GM10847 (cell line): Measurements from ENCODE around the gene RFX2.

ENCODE experiments used
- POLR2A ChIP-seq: IDR thresholded peaks from 2 replicates; pipeline ENCODE4 v1.6.1; 2011; ENCODE audit not compliant: insufficient read length; ENCODE audit errors: extremely low read depth

The RFX2 gene

DNA sequence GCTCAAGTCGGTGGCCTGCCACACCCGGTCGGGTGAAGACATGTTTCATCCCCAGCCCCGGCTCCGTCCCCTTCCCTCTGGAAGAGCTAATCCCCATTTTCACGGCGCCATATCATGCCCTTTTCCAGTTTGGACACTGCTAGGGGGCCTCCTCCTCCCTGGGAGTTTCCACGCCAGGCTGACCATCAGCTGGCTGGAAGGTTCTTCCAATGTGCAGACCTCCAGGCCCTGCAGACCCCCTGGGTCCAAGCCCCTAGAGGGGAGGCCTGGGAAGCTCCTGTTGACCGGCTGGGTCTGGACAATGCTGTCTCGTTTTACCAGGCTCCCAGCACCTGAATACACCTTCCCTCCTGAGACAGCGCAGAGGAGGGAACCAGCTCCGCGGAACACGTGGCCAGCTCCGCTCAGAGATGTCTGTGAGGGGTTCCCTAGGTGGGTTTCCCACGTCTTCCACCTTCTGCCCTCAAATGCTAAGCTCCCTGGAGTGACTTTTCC is 87.7 kb downstream of the RFX2 start:
- no peak for TF ChIP-seq POLR2A

- no peak for TF ChIP-seq POLR2A
These were observed 88.3 kb downstream of the RFX2 start for GRCh38 chr19:6021878-6022569.

GRCh38 chr19:6020972-6021805 is 89.1 kb downstream of the RFX2 start:
- TF ChIP-seq POLR2A: no peak

DNA sequence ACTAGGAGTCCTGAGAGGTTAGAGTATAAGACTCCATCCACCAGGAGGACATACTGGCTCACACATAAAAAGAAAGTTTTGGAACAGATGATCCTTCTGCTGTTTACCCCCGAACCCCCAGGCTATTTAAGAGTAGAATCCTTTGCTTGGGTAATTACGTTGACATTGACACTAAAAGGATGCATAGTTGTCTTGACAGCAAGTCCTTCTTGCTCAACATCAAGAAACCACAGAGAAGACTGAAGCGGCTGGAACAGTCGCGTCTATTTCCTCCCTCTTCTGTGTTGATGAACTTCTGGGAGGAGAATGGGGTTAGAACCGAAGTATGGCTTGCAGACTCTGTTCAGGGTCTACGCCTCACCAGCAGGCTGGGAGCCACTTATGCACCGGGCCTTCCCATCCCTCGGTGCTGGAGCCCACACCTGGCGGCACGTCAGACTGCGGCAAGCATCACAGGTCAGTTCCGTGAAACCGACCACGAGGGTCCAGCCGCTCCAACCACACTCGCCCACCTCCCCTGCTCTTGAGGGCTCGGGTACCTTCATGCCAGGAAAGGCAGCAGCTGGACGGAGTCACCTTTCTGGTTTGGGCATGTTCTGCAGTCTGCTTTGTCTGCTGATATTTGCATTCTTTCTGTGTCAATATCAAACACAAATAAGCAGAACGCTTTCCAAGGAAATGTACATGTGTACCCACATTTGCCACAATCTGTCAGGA is 90.0 kb downstream of the RFX2 start:
- TF ChIP-seq POLR2A: no peak

GRCh38 chr19:6018786-6019185 is 91.5 kb downstream of the RFX2 start:
- no peak for TF ChIP-seq POLR2A

GRCh38 chr19:6017576-6017975 is 92.7 kb downstream of the RFX2 start:
- no peak for TF ChIP-seq POLR2A

GRCh38 chr19:6015841-6016545 is 94.3 kb downstream of the RFX2 start:
- TF ChIP-seq POLR2A: no peak

GRCh38 chr19:6014551-6015135 is 95.7 kb downstream of the RFX2 start:
- no peak for TF ChIP-seq POLR2A

- TF ChIP-seq POLR2A: no peak
These were observed 97.7 kb downstream of the RFX2 start for GRCh38 chr19:6012426-6013170.

DNA sequence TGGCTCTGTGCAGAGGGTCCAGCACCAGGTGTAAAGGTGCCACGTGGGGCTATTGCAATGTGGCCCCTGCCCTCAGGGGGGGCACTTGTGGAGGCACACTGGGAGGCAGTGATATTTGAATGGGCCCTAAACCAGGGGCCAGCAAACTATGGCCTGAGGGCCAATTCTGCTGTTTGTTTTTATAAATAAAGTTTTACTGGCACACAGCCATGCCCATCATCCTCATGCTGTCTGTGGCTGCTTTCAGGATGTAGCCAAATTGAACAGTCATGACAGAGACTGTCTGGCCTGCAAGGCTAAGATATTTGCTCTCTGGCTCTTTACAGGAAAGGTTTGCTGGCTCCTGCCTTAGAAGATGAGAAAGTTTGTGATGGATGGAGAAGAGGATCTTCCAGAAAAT is 98.5 kb downstream of the RFX2 start:
- TF ChIP-seq POLR2A: no peak

GRCh38 chr19:6011206-6011605 is 99.1 kb downstream of the RFX2 start:
- no peak for TF ChIP-seq POLR2A

- no peak for TF ChIP-seq POLR2A
These were observed 100.2 kb downstream of the RFX2 start for GRCh38 chr19:6010107-6010506.

- no peak for TF ChIP-seq POLR2A
These were observed 102.4 kb downstream of the RFX2 start for GRCh38 chr19:6007866-6008265.

GRCh38 chr19:6006896-6007295 is 103.4 kb downstream of the RFX2 start:
- TF ChIP-seq POLR2A: no peak
